ENCODE data around the gene CNGB1.

- no peak for TF ChIP-seq POLR2AphosphoS5 (IDR thresholded peaks at IDR 0.05)
- TF ChIP-seq POLR2A (IDR thresholded peaks at IDR 0.05), result no peak
- TF ChIP-seq CTCF (IDR thresholded peaks at IDR 0.05), result peak; percentile 76 to 86 (median 84)
These were observed 70.9 kb downstream of the CNGB1 start for GRCh38 chr16:57899771-57900661.

Data from prostate gland (tissue), 2 donors.